ENCODE results near the gene PYGL.
"Not testable (repeated sequence)": the region's sequence is repeated elsewhere in the genome, so short reads cannot be mapped to it uniquely, and the experiment has no call there.

Gene PYGL

DNA sequence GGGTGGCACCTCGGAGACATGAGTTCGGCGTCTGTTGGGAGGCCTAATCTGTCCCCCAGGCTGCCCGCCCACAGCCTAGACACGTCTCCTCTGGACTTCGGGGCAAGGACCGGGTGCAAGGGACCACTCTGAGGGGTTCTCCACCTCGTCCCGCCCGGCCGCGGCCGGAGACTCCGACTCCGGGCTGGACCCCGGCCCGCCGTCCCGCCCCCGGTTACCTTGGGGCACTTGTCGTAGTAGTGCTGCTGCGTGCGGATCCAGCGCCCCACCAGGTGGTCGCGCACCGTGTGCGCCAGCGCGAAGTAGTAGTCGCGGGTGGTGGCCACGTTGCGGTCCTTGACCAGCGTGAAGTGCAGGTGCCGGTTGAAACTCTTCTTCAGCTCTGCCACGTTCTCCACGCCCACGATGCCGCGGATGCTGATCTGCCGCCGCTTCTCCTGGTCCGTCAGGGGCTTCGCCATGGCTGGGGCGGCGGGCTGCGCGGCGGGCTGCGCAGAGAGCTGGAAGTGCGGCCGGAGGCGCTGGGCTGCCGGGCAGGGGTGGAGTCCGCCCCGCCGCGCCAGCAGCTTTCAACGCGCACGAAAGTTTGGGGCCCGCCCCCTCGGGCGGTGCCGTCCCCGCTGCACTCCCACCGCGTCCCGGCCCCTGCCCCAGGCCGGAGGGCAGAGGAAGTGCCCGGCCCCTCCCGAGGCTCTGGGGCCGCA, at the start of gene PYGL:
PYGL (minus strand) TSS at position 541 of the 704 bp plus-strand sequence; CDS start at position 461, 80 bp downstream.
- DNase-seq (ENCODE audit: low read depth, low spot score), result no peak

DNA sequence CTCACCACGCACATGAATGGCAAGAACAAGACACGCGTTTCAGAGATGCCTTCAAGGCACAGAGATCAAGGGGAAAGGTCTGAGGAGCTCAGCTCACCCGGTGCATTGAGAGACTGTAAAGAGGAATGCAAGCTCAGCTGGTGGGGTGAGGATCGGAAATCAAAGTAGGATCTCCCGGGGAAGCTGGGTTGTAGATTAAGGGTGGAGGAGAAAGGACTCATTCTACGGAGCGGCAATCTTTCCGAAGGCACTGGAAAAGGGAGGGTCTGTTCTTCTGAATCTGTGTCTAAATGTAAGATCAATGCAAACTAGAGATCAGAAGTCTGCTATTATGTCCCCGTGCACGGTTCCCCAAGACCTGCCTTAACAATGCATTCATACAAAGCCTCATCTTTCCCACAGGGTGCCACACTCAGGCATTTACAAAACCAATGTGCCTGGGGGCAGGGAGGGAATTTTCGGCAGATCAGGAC, 41.6 kb upstream of the PYGL start:
- DNase-seq (ENCODE audit: low read depth, low spot score), result peak; percentile 25

DNA sequence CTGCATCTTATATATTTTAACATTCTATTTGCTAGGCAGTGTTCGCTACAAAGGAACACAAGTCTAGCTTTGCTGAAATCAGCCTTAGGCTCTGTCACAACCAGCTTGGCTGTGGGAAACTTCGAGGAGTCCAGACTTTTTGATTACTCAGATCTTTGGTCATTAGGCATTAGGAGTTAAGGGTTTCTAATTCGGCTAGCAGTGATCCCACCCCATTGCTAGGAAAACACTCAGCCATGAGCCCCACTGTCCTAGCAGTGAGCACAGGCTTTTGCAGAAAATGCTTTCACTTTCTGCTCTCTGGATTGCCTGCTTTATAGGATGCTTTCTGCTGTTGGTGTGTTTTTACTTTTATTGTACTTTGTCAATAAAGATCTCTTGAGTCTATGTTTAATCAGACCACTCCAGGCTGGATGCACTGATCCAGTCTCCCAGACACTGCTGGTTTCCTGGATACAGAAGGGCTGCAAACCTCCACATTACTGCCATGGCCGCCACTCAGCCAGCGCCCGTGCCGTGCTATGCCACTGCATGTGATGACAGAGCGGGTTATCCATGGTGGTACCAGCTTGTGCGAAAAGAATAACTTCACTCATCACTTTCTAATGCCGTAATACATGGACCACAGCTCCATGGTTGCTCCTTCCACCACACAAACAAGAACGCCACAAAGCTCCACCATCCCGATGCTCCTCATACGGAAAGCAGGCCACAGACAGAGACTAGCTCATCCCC, 41.0 kb upstream of the PYGL start:
- no peak for DNase-seq (ENCODE audit: low read depth, low spot score)

- no peak for DNase-seq (ENCODE audit: low read depth, low spot score)
These were observed 39.9 kb upstream of the PYGL start for GRCh38 chr14:50984036-50984710.

GRCh38 chr14:50979941-50980850, 35.9 kb upstream of the PYGL start:
- no peak for DNase-seq (ENCODE audit: low read depth, low spot score)

GRCh38 chr14:50978888-50979287, 34.6 kb upstream of the PYGL start:
- DNase-seq (ENCODE audit: low read depth, low spot score), result no peak

GRCh38 chr14:50978529-50978871, 34.2 kb upstream of the PYGL start:
- no peak for DNase-seq (ENCODE audit: low read depth, low spot score)

DNA sequence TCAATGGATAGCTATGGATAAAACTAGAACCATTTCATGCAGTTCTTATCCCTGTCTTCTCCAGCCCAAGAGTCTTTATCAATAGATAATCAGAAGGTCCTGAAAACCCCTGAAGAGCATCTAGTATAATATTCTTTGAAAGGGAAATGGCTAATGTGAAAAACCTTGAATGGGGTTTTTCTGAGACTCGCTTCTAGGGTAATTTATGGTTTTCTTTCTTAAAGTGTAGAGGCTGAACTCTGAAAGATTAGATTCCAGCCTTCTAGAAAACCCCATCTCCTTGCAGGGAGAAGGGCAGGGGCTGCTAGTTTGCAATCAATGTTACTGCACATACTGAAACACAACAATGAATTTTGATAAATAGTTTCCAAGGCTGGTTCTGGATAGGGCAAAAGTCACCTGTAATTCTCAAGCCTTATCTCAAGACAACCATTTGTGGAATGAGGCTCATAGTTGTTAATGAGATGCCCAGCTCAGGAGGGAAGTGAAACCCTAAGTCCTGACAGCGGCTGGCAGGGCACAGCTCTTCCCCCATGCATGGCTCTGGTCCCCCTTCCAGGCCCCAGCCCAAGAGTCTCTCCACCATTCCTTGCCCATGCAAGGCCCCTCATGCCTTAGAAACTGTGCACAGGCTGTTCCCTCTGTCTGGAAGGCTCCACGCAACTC, 33.7 kb upstream of the PYGL start:
- no peak for DNase-seq (ENCODE audit: low read depth, low spot score)

GRCh38 chr14:50974118-50974517, 29.8 kb upstream of the PYGL start:
- no peak for DNase-seq (ENCODE audit: low read depth, low spot score)

DNA sequence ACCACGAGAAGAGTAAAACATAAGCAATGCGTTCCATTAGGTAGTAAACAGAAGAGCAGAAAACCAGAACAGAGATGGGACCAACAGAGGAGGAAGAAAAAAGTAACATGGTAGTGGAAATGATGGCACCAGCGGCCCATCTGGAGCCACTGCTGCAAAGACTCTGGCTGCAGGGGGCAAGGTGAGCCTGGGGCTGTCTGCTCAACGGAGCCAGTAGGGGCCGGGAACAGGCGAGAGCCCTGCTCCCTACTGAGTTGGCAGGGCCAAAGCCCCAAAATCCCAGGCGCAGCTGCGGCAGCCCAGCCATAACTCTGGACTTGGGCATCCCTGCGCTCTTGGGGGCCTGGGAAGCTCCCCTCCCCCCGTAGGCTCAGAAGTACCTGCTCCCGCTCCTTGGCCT, 28.5 kb upstream of the PYGL start:
- DNase-seq (ENCODE audit: low read depth, low spot score), result no peak

- DNase-seq (ENCODE audit: low read depth, low spot score), result no peak
These were observed 26.9 kb upstream of the PYGL start for GRCh38 chr14:50970886-50971781.

GRCh38 chr14:50967790-50968189, 23.5 kb upstream of the PYGL start:
- DNase-seq (ENCODE audit: low read depth, low spot score), result no peak

GRCh38 chr14:50967103-50967502, 22.8 kb upstream of the PYGL start:
- no peak for DNase-seq (ENCODE audit: low read depth, low spot score)

DNA sequence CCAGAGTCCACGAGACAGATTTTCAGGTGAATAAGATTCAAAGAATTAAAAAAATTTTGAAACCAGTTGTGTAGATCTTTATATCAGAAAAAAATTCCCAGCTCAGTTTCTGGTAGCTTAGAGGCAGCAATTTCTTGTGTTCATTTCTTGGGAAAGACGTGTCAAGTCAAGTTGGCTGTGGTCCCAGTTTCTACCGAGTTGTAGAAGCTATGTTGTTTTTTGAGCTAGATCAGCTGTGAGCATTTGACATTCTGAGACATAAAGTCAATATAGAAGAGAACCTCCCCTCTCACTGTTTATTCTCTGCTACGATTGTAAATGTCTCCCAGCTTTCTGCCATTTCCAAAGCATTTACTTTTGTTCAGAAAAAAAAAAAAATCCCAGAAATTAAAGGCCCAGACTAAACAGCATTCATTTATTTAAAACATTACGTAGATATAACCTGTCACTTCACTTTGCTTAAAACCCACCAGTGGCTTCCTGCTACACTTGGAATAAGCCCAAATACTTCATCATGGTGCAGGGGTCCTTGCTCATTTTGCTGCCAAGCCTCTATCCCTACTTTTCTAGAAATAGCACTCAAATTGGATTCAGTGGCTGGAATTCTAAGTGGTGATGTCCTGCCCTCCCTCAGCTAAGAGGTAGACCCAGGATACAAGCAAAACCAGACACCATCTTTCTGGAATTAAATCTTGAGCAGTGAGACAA, 20.6 kb upstream of the PYGL start:
- no peak for DNase-seq (ENCODE audit: low read depth, low spot score)

GRCh38 chr14:50963919-50964318, 19.6 kb upstream of the PYGL start:
- no peak for DNase-seq (ENCODE audit: low read depth, low spot score)

DNA sequence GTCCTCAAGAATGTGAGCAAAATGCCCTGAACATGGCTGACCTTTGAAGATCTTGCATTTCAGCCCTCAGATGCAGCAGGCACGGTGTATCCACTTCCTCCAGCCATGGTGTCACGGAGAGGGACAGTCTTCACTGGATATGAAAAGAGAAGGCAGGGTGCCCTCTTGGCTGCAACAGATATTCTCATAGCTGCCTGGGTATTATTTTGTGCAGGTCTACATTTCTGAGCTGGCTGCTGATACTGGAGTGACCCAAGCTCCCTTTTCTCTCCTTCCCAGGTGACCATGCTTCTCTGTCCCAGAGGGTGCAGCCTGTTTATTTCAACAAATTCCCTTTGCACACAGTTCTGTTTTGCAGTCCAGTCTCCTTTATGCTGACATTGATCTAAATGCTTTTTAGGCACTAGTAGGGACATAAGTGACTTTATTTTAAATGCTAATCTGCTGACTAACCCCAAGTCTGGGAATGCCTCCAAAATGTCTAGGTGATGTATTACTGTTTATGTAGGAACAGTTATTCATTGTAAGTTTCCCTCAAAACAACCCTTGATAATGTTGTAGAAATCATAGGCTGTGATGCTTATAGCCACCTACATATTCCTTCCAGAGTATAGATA, 17.4 kb upstream of the PYGL start:
- DNase-seq (ENCODE audit: low read depth, low spot score), result no peak

DNA sequence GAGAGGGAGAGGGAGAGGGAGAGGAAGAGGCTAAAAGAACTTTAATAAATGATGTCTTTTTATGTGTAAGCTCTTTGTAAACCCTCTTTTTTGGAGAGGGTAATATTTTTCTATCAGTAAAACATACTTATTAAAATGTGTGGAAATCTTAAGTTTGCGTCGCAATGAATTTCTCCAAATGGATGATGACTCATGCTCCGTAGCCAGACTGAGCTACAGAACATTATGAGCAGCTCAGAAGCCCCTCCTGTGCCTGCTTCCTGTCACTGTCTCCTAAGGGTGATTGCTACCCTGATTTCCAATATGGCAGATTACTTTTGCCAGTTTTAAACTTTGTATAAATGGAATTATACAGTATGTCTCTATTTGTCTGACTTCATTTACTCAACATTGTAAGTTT, 13.0 kb upstream of the PYGL start:
- DNase-seq (ENCODE audit: low read depth, low spot score), result no peak

DNA sequence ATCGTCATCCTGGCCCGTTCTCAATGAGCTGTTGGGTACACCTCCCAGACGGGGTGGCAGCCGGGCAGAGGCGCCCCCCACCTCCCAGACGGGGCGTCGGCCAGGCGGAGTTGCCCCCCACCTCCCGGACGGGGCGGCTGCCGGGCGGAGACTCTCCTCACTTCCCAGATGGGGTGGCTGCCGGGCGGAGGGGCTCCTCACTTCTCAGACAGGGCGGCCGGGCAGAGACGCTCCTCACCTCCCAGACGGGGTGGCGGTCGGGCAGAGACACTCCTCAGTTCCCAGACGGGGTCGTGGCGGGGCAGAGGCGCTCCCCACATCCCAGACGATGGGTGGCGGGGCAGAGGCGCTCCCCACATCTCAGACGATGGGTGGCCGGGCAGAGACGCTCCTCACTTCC, 12.1 kb upstream of the PYGL start:
- DNase-seq (ENCODE audit: low read depth, low spot score), result not testable (repeated sequence)
